ENCODE measurements around the gene KIAA1217.

Gene KIAA1217

GRCh38 chr10:24579448-24579847 lies 370.5 kb downstream of the KIAA1217 start:
- no peak for ATAC-seq (ENCODE audit: insufficient read depth, low read depth)
- TF ChIP-seq EZH2 (IDR thresholded peaks at IDR 0.05; ENCODE audit: borderline replicate concordance, low read depth, low read length, severe bottlenecking) (no peak), CTCF (IDR thresholded peaks at IDR 0.05; ENCODE audit: borderline replicate concordance, extremely low read depth, low read length, poor library complexity, severe bottlenecking) (no peak)
- peaks cover 17% of the 10 kb centered on the region for H3K4me1 ChIP-seq (ENCODE audit: insufficient read depth, low read length)

GRCh38 chr10:24579906-24580305 lies 371.0 kb downstream of the KIAA1217 start:
- peaks cover 11% of the 10 kb centered on the region; the same call in 1 of the 2 replicates for H3K36me3 ChIP-seq (ENCODE audit: insufficient read depth, low read length)
- H3K27me3 ChIP-seq (ENCODE audit: insufficient read depth, low read length, poor library complexity): no peaks in the 10 kb centered on the region
- no peak overlapping the region for H3K4me2 ChIP-seq (ENCODE audit: insufficient read depth, low read length)
- peaks cover 12% of the 10 kb centered on the region for H3K4me1 ChIP-seq (ENCODE audit: insufficient read depth, low read length)
- TF ChIP-seq CTCF (IDR thresholded peaks at IDR 0.05; ENCODE audit: borderline replicate concordance, extremely low read depth, low read length, poor library complexity, severe bottlenecking) (no peak), EZH2 (IDR thresholded peaks at IDR 0.05; ENCODE audit: borderline replicate concordance, low read depth, low read length, severe bottlenecking) (no peak)
- H3K9ac ChIP-seq (ENCODE audit: low read depth, low read length): no peak overlapping the region
- H4K20me1 ChIP-seq (ENCODE audit: insufficient read depth, low read length): 0 out of 2 replicates have a peak, but pooled peaks cover 3% of the 10 kb centered on the region
- ATAC-seq (ENCODE audit: insufficient read depth, low read depth) (peak; percentile 34; the same call in 1 of the 3 replicates), DNase-seq (no peak)
- H3K27ac ChIP-seq (ENCODE audit: low read length): no peak overlapping the region
- H3K79me2 ChIP-seq (ENCODE audit: insufficient read depth, low read length): no peaks in the 10 kb centered on the region
- no peak overlapping the region for H2AFZ ChIP-seq (ENCODE audit: low read depth, low read length)
- no peak overlapping the region for H3K4me3 ChIP-seq (ENCODE audit: low read depth in 1 of 2, low read length in 2 of 2)
- H3K9me3 ChIP-seq (ENCODE audit: insufficient read depth, low read length, severe bottlenecking): no peaks in the 10 kb centered on the region

More at GRCh38 chr10:24579448-24579847, 370.5 kb downstream of the KIAA1217 start:
- Histone ChIP-seq H3K4me3 (ENCODE audit: low read depth in 1 of 2, low read length in 2 of 2) (no peak overlapping the region), H3K79me2 (ENCODE audit: insufficient read depth, low read length) (no peaks in the 10 kb centered on the region), H3K27ac (ENCODE audit: low read length) (no peak overlapping the region), H3K4me2 (ENCODE audit: insufficient read depth, low read length) (no peak overlapping the region), H3K36me3 (ENCODE audit: insufficient read depth, low read length) (peaks cover 7% of the 10 kb centered on the region; the same call in 1 of the 2 replicates), H3K9ac (ENCODE audit: low read depth, low read length) (no peak overlapping the region), H3K9me3 (ENCODE audit: insufficient read depth, low read length, severe bottlenecking) (no peaks in the 10 kb centered on the region), H2AFZ (ENCODE audit: low read depth, low read length) (no peak overlapping the region), H4K20me1 (ENCODE audit: insufficient read depth, low read length) (0 out of 2 replicates have a peak, but pooled peaks cover 3% of the 10 kb centered on the region), H3K27me3 (ENCODE audit: insufficient read depth, low read length, poor library complexity) (no peaks in the 10 kb centered on the region)
- no peak for DNase-seq

- Histone ChIP-seq H3K9ac (ENCODE audit: low read depth, low read length) (no peak overlapping the region), H3K4me2 (ENCODE audit: insufficient read depth, low read length) (no peak overlapping the region), H2AFZ (ENCODE audit: low read depth, low read length) (no peak overlapping the region), H3K4me3 (ENCODE audit: low read depth in 1 of 2, low read length in 2 of 2) (no peak overlapping the region), H3K27ac (ENCODE audit: low read length) (no peak overlapping the region), H3K4me1 (ENCODE audit: insufficient read depth, low read length) (no peaks in the 10 kb centered on the region), H3K79me2 (ENCODE audit: insufficient read depth, low read length) (no peaks in the 10 kb centered on the region), H3K9me3 (ENCODE audit: insufficient read depth, low read length, severe bottlenecking) (no peaks in the 10 kb centered on the region), H3K27me3 (ENCODE audit: insufficient read depth, low read length, poor library complexity) (no peaks in the 10 kb centered on the region), H3K36me3 (ENCODE audit: insufficient read depth, low read length) (peaks cover 92% of the 10 kb centered on the region), H4K20me1 (ENCODE audit: insufficient read depth, low read length) (no peaks in the 10 kb centered on the region)
- DNase-seq (no peak), ATAC-seq (ENCODE audit: insufficient read depth, low read depth) (no peak)
- no peak for TF ChIP-seq CTCF (IDR thresholded peaks at IDR 0.05; ENCODE audit: borderline replicate concordance, extremely low read depth, low read length, poor library complexity, severe bottlenecking)
- TF ChIP-seq EZH2 (IDR thresholded peaks at IDR 0.05; ENCODE audit: borderline replicate concordance, low read depth, low read length, severe bottlenecking): no peak
These were observed 380.3 kb downstream of the KIAA1217 start for GRCh38 chr10:24589265-24589664.
